Hepatocyte (in vitro differentiated cells): Measurements from ENCODE around the gene DENND1A.

Experiments used
- CTCF ChIP-seq: fragments of 200-600 bp; sonication (generic); IDR thresholded peaks from 2 replicates; pipeline ENCODE4 v1.5.1; 2016; ENCODE audit warnings: antibody characterized with exemption, mild to moderate bottlenecking; ENCODE audit not compliant: poor library complexity
- EZH2 ChIP-seq: fragments of 200-600 bp; sonication (generic); IDR thresholded peaks from 2 replicates; pipeline ENCODE4 v1.6.1; 2016; ENCODE audit warnings: antibody characterized with exemption, mild to moderate bottlenecking, borderline replicate concordance

- TF ChIP-seq CTCF = no peak
- TF ChIP-seq EZH2 = no peak
These were observed 393.5 kb downstream of the DENND1A start for GRCh38 chr9:123536455-123536868.
